Tibial nerve (tissue), 4 donors: ENCODE measurements around the gene TBX15. TPM values are rescaled to one million over a fixed set of nuclear protein-coding genes. Genes with fewer than 3 reads are reported as not detected.
A peak's percentile ranks its signal among the peaks of the same experiment; 100 is the strongest.

Experiments used
- DNase-seq, 2 donors: peaks; one replicate each; pipeline ENCODE4 v3.0.0-alpha.2; 2019; ENCODE audit warnings: low spot score in 2 of 2
- H3K27ac ChIP-seq, 4 donors: fragments of 200-600 bp; sonication (generic) in 3 of 4; one replicate each; pipeline ENCODE4 v1.5.1; 2017 to 2019; ENCODE audit warnings: mild to moderate bottlenecking in 1 of 4
- H3K27me3 ChIP-seq, 2 donors: fragments of 200-600 bp; sonication (generic) in 1 of 2; one replicate each; pipeline versions ENCODE4 v1.5.1 to v1.6.0; 2017 to 2019
- H3K36me3 ChIP-seq, 3 donors: fragments of 200-600 bp; sonication (generic); one replicate each; pipeline ENCODE4 v1.5.1; 2018 to 2019
- H3K4me1 ChIP-seq, 4 donors: fragments of 200-600 bp; sonication (generic) in 3 of 4; one replicate each; pipeline ENCODE4 v1.5.1; 2017 to 2019
- H3K4me3 ChIP-seq, 4 donors: fragments of 200-600 bp; sonication (generic) in 3 of 4; one replicate each; pipeline ENCODE4 v1.5.1; 2017 to 2019; ENCODE audit warnings: mild to moderate bottlenecking in 1 of 4, moderate library complexity in 1 of 4
- H3K9me3 ChIP-seq, 4 donors: fragments of 200-600 bp; sonication (generic) in 3 of 4; one replicate each; pipeline ENCODE4 v1.5.1; 2017 to 2019
- EP300 ChIP-seq, 2 donors: sonication (generic); formaldehyde crosslinking; IDR thresholded peaks; one replicate each; pipeline ENCODE4 v1.6.1; 2017; ENCODE audit warnings: antibody characterized with exemption in 2 of 2, mild to moderate bottlenecking in 1 of 2
- POLR2A ChIP-seq, 2 donors: fragments of 450-650 bp; IDR thresholded peaks; one replicate each; pipeline ENCODE4 v1.6.1; 2017; ENCODE audit warnings: antibody characterized with exemption in 2 of 2, mild to moderate bottlenecking in 2 of 2, moderate library complexity in 2 of 2
- WGBS, 2 donors: methylation state at CpG; one replicate each; pipeline ENCODE4 v1.1.5; 2018; 5-methylcytosine and 5-hydroxymethylcytosine counted together
- total RNA-seq, 4 donors: library from RNA; depleted of rRNA; stranded (reverse); fragments of >200 nt; gene quantifications; one replicate each; pipeline ENCODE4 v1.1.0, GENCODE V29; 2016
- TF ChIP-seq, protein P1 (sequence below), 5 experiments: fragments of 200-600 bp in 3 of 5; fragments of 450-650 bp in 2 of 5; sonication (generic) in 3 of 5; IDR thresholded peaks; one replicate each; pipeline ENCODE4 v1.5.1; 2016 to 2019; ENCODE audit warnings: antibody characterized with exemption in 5 of 5, mild to moderate bottlenecking in 3 of 5, moderate library complexity in 2 of 5

The TBX15 gene
- total RNA-seq, 4 donors from 2014 or later, result 38.7 to 57.0 (median 48.2) TPM

DNA sequence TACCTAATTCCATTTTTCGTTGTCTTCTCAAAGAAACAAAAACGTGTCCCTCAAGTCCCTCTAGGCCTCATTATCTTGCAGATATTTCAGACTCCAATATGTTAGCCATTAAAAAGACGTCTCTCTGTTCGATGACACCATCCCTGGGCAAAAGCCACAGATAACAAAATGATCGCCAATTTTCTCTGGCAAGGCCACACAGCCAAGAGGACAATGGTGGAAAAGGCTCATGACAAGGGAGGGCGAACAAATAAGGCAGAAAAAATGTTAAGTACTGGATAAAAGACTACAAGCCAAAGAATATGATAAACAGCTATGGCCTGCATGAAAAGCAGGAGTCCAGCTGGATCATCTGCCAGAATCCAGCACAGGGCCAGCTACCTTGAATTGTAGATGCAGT, 82.9 kb downstream of the TBX15 start:
- TF ChIP-seq EP300 (IDR thresholded peaks at IDR 0.05), result peak in 1 of 2 donors; percentile 69
- no peak for TF ChIP-seq POLR2A (IDR thresholded peaks at IDR 0.05)
- DNase-seq, result peak; percentile 41 to 78
- WGBS, 2 donors, result 57 to 59% methylated on average over 6 of the region's 6 CpGs
- H3K9me3 ChIP-seq, result no peaks in the 10 kb centered on the region
- H3K4me3 ChIP-seq, result no peak overlapping the region
- peak overlapping the region in 1 of 4 donors; percentile 39 for H3K27ac ChIP-seq
- H3K27me3 ChIP-seq, result no peaks in the 10 kb centered on the region
- peaks cover 0 to 7% (median 0%) of the 10 kb centered on the region in 4 donors for H3K4me1 ChIP-seq
- H3K36me3 ChIP-seq, result peaks cover 0 to 17% (median 0%) of the 10 kb centered on the region in 3 donors

DNA sequence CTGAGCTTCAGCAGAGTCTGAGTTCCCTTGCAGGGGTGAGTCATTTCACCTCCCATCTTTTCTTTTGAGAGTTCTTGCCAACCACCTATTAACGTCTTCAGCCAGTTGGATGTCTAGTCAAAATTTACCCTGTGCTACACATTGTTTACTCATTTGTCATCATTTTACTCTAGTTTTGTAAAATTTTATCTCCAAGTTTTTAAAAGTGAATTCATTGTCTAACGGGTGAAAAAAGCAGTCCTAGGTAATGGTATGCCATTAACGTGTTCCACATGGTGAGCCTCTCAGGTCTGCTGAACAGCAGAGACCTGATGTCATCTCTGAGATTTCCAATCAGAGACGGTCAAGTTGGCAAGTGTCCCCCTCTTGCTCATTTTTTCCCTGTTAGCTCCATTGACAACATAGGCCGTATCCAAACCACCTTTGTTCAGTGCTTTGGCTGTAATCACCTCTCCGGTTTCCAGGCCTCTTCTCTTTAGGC, 85.4 kb downstream of the TBX15 start:
- Histone ChIP-seq H3K36me3 (peaks cover 0 to 12% (median 0%) of the 10 kb centered on the region in 3 donors), H3K27me3 (no peaks in the 10 kb centered on the region), H3K4me1 (peaks cover 0 to 7% (median 0%) of the 10 kb centered on the region in 4 donors), H3K9me3 (no peaks in the 10 kb centered on the region), H3K27ac (no peak overlapping the region), H3K4me3 (no peak overlapping the region)
- TF ChIP-seq, protein P1, sequence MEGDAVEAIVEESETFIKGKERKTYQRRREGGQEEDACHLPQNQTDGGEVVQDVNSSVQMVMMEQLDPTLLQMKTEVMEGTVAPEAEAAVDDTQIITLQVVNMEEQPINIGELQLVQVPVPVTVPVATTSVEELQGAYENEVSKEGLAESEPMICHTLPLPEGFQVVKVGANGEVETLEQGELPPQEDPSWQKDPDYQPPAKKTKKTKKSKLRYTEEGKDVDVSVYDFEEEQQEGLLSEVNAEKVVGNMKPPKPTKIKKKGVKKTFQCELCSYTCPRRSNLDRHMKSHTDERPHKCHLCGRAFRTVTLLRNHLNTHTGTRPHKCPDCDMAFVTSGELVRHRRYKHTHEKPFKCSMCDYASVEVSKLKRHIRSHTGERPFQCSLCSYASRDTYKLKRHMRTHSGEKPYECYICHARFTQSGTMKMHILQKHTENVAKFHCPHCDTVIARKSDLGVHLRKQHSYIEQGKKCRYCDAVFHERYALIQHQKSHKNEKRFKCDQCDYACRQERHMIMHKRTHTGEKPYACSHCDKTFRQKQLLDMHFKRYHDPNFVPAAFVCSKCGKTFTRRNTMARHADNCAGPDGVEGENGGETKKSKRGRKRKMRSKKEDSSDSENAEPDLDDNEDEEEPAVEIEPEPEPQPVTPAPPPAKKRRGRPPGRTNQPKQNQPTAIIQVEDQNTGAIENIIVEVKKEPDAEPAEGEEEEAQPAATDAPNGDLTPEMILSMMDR (IDR thresholded peaks at IDR 0.05), result no peak
- TF ChIP-seq POLR2A (IDR thresholded peaks at IDR 0.05), result no peak
- TF ChIP-seq EP300 (IDR thresholded peaks at IDR 0.05), result no peak
- DNase-seq, result no peak
- 69% methylated on average over 6 of the region's 6 CpGs for WGBS, 2 donors

DNA sequence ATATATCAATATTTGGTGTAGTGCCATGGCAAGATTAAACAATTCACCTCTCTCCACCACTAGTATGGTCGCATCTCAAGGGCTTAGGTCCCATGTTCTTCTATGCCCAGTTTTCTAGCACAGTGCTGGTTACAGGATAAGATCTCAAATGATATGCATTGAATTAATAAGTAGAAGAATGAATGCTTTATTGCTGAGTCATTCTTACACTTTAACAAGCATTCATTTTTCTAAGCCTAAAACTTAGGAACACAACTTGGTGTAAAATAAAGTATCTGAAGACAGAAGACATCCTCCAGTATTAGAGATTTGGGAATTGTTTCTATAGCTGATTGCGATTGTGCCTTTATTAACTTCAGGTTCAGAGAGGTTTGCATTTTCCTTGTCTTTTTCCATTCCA, 85.8 kb downstream of the TBX15 start:
- H3K9me3 ChIP-seq, result no peaks in the 10 kb centered on the region
- DNase-seq, result no peak
- H3K27me3 ChIP-seq, result no peaks in the 10 kb centered on the region
- H3K27ac ChIP-seq, result no peak overlapping the region
- no peak for TF ChIP-seq EP300 (IDR thresholded peaks at IDR 0.05)
- TF ChIP-seq, protein P1 (IDR thresholded peaks at IDR 0.05), result no peak
- TF ChIP-seq POLR2A (IDR thresholded peaks at IDR 0.05), result no peak
- 91 to 95% methylated on average over 2 of the region's 2 CpGs for WGBS, 2 donors
- H3K4me1 ChIP-seq, result peaks cover 0 to 7% (median 0%) of the 10 kb centered on the region in 4 donors
- peaks cover 0 to 10% (median 0%) of the 10 kb centered on the region in 3 donors for H3K36me3 ChIP-seq
- no peak overlapping the region for H3K4me3 ChIP-seq

DNA sequence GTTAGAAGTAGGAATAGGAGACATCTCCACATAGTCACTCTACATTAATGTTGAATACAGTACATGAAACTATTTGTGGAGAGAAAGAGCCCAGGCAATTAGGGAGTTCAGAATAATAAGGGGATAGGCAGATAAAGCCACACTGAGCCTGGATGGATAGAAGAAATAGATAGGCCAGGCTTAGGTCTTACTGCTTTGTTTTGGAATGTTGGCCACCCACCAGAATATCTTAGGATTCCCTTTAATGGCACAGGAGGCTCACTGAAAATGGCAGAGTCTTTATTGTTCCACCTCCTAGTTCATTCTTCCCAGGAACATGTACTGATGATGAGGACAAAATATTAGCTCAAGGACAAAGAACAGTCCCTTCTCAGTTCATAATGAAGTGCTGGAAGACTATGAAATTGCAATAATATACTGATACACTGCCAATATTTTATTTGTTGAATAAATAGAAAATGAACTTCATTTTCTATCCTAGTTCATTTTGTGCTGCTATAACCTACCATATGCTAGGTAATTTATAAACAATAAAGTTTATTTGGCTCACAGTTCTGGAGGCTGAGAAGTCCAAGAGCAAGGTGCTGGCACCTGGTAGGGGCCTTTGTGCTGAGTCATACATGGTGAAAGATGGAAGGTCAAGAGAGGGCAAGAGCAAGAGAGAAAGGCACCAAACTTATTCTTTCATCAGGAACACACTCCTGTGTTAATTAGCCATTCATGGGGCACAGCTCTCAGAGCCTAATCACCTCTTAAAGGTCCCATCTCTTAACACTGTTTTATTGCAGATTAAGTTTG, 87.3 kb downstream of the TBX15 start:
- no peak for DNase-seq
- peaks cover 0 to 6% (median 0%) of the 10 kb centered on the region in 4 donors for H3K4me1 ChIP-seq
- H3K36me3 ChIP-seq, result peaks cover 0 to 24% (median 5%) of the 10 kb centered on the region in 3 donors
- no peak for TF ChIP-seq POLR2A (IDR thresholded peaks at IDR 0.05)
- TF ChIP-seq, protein P1 (IDR thresholded peaks at IDR 0.05), result no peak
- TF ChIP-seq EP300 (IDR thresholded peaks at IDR 0.05), result no peak
- no peak overlapping the region for H3K4me3 ChIP-seq
- no peak overlapping the region for H3K27ac ChIP-seq
- no peaks in the 10 kb centered on the region for H3K9me3 ChIP-seq
- H3K27me3 ChIP-seq, result no peaks in the 10 kb centered on the region

DNA sequence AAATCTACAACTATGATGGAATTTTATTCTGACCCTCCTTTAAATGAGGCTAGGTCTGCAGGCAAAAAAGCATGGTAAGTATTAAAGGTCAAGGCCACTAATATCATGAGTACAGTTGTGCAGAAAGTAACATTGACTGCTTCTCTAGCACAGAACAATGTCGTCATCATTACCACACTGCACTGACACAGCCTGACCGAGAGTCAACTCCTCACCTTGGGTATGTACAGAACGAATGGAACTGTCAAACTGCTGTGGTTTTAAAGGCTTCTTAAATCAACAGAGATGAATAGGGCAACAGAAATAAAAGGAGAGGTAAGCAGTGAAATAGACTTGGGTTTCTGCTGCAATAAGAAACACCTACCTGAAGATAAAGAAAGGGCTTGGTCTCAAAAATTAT, 88.8 kb downstream of the TBX15 start:
- WGBS, 2 donors, result 79 to 82% methylated on average over 3 of the region's 3 CpGs
- no peak for DNase-seq
- Histone ChIP-seq H3K4me3 (no peak overlapping the region), H3K27me3 (no peaks in the 10 kb centered on the region), H3K9me3 (no peaks in the 10 kb centered on the region), H3K36me3 (peaks cover 0 to 31% (median 5%) of the 10 kb centered on the region in 3 donors), H3K4me1 (no peaks in the 10 kb centered on the region), H3K27ac (no peak overlapping the region)
- TF ChIP-seq EP300 (IDR thresholded peaks at IDR 0.05), result no peak
- no peak for TF ChIP-seq POLR2A (IDR thresholded peaks at IDR 0.05)
- TF ChIP-seq, protein P1 (IDR thresholded peaks at IDR 0.05), result no peak
